Astrocyte of the spinal cord (primary cell): ENCODE results near the gene MAGI2.
"Not testable (repeated sequence)": the region's sequence is repeated elsewhere in the genome, so short reads cannot be mapped to it uniquely, and the experiment has no call there.

Experiments used
- DNase-seq: peaks from one replicate; pipeline ENCODE4 v3.0.0; 2011; ENCODE audit warnings: low read depth, low spot score
- H3K4me3 ChIP-seq: 2 replicates; pipeline ENCODE4 v1.5.1; 2011; ENCODE audit warnings: low read depth, mild to moderate bottlenecking, low read length, moderate library complexity
- CTCF ChIP-seq: IDR thresholded peaks from 2 replicates; pipeline ENCODE4 v1.5.1; 2012; ENCODE audit warnings: low read depth, mild to moderate bottlenecking, low read length, inconsistent platforms
- in situ Hi-C: cut with HindIII; loops from 2 replicates; pipeline ENCODE4 v1.10.0; 2017; ENCODE audit warnings: low sequenced_read_pairs

MAGI2 gene

GRCh38 chr7:79079919-79080554 lies 373.4 kb downstream of the MAGI2 start:
- DNase-seq: no peak
- TF ChIP-seq CTCF: no peak
- in situ Hi-C loops: no loop called here

GRCh38 chr7:79078273-79078672 lies 375.2 kb downstream of the MAGI2 start:
- in situ Hi-C loops: no loop called here
- no peak overlapping the region for H3K4me3 ChIP-seq
- no peak for TF ChIP-seq CTCF
- DNase-seq: no peak

More at GRCh38 chr7:79079919-79080554, 373.4 kb downstream of the MAGI2 start:
- no peak overlapping the region for H3K4me3 ChIP-seq

GRCh38 chr7:79071187-79071586 lies 382.3 kb downstream of the MAGI2 start:
- in situ Hi-C loops, H3K4me3 ChIP-seq, DNase-seq: not testable (repeated sequence)

GRCh38 chr7:79064187-79064823 lies 389.2 kb downstream of the MAGI2 start:
- DNase-seq: peak; percentile 22
- in situ Hi-C loops: no loop called here
- TF ChIP-seq CTCF: no peak
- H3K4me3 ChIP-seq: no peak overlapping the region

GRCh38 chr7:79063019-79063698 lies 390.3 kb downstream of the MAGI2 start:
- no peak for DNase-seq
- peak; percentile 17 for TF ChIP-seq CTCF
- H3K4me3 ChIP-seq: no peak overlapping the region
- in situ Hi-C loops: no loop called here

GRCh38 chr7:79060498-79060897 lies 393.0 kb downstream of the MAGI2 start:
- no peak for DNase-seq
- in situ Hi-C loops: no loop called here
- TF ChIP-seq CTCF: no peak
- no peak overlapping the region for H3K4me3 ChIP-seq
